Measurements from ENCODE around the gene TUBE1. TPM values are rescaled to one million over a fixed set of nuclear protein-coding genes. Genes with fewer than 3 reads are reported as not detected.

Gene TUBE1
- total and polyA plus RNA-seq, 2 experiments from 2014 or later = 41.5 to 42.7 TPM

DNA sequence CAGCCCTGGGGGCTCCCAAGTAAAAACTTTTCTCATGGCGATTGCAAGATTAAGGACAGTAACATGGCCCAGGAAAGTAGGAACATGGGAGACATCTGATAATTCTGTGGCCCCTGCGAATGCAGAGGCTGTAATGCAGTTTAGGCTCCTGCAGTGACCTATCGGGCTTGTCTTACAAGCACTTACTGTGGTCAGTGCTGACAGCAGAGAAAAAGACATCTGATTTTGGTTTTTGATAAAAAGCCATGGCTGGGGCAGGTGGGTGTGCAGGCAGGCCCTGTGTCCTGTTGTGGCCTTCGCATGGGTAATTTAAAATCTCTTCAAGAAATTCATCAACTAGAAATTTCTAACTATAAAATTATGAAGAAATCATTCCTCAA is 52.7 kb downstream of the TUBE1 start:
- Histone ChIP-seq H3K4me2 (ENCODE audit: unreplicated experiment) (no peak overlapping the region), H3K9ac (no peak overlapping the region), H3K4me3 (no peak overlapping the region), H3K9me2 (ENCODE audit: insufficient read depth) (no peaks in the 10 kb centered on the region), H2AFZ (no peak overlapping the region), H3K79me2 (ENCODE audit: insufficient read depth) (no peaks in the 10 kb centered on the region), H3K9me3 (ENCODE audit: low read depth) (no peaks in the 10 kb centered on the region), H3K27ac (peak overlapping the region; percentile 99), H3K4me1 (ENCODE audit: insufficient read depth) (peaks cover 52% of the 10 kb centered on the region), H3K27me3 (replicated peaks; ENCODE audit: insufficient read depth) (no peaks in the 10 kb centered on the region; the same call in 1 of the 2 replicates), H4K20me1 (ENCODE audit: insufficient read depth) (no peaks in the 10 kb centered on the region), H3K36me3 (ENCODE audit: low read depth) (no peaks in the 10 kb centered on the region), H3F3A (ENCODE audit: insufficient read depth) (peaks cover 45% of the 10 kb centered on the region)
- in situ Hi-C loops (cut with MboI) = no loop called here
- TF ChIP-seq EZH2phosphoT487 (IDR thresholded peaks at IDR 0.05; ENCODE audit: insufficient read depth, low read depth) (no peak), EZH2 (IDR thresholded peaks at IDR 0.05; ENCODE audit: insufficient read depth, poor library complexity, severe bottlenecking) (no peak)
- 93 to 98% methylated on average over 4 of the region's 4 CpGs for WGBS, 2 experiments (ENCODE audit: low coverage in 1 of 2, low lambda C conversion rate in 2 of 2, missing lambda C conversion rate in 2 of 2)
- DNase-seq = no peak

DNA sequence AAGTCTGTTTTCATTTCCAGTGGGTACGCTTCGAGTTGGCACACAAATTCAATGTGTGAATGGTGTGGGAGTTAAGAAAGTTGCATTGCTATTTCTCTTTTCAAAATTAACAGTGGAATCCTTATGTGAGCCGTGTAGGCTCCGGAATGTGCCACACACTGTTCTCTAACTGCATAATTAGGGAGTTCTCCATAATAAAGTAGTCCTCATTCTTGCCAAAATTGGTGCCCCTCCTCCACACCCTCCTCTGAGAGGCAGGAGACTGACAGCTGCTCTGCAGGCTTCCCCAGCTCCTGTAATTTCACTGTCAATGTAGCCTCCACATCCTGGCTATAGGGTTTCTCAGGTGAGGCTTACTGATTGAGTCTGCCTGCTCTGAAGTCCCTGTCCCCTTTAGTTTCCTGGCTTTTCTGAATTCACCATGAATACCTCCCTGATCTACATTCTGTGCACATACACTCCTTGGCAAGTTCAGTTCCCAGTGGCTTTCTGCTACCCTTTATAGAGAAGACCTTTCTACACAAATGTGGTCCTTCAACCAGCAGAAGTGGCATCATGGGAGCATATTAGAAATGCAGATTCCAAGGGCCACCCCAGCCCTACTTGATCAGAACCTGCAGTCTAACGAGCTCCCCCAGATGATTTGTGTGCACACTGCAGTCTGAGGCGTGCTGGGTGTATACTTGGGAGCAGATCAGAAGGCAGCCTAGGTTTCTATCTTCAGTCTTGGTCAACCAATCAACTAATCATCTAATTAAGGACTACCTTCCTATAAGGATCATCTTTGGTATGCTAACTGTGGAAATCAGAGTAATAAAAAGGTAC is 53.3 kb downstream of the TUBE1 start:
- in situ Hi-C loops (cut with MboI) = no loop called here
- TF ChIP-seq EZH2phosphoT487 (IDR thresholded peaks at IDR 0.05; ENCODE audit: insufficient read depth, low read depth) = no peak
- TF ChIP-seq EZH2 (IDR thresholded peaks at IDR 0.05; ENCODE audit: insufficient read depth, poor library complexity, severe bottlenecking) = no peak
- H3K9me2 ChIP-seq (ENCODE audit: insufficient read depth) = no peaks in the 10 kb centered on the region
- H3K4me3 ChIP-seq = no peak overlapping the region
- DNase-seq = no peak
- H3K27me3 ChIP-seq (replicated peaks; ENCODE audit: insufficient read depth) = no peaks in the 10 kb centered on the region; the same call in 1 of the 2 replicates
- H3K27ac ChIP-seq = no peak overlapping the region
- WGBS, 2 experiments (ENCODE audit: low coverage in 1 of 2, low lambda C conversion rate in 2 of 2, missing lambda C conversion rate in 2 of 2) = 76 to 77% methylated on average over 6 of the region's 6 CpGs
- no peaks in the 10 kb centered on the region for H4K20me1 ChIP-seq (ENCODE audit: insufficient read depth)
- peaks cover 39% of the 10 kb centered on the region for H3F3A ChIP-seq (ENCODE audit: insufficient read depth)
- H2AFZ ChIP-seq = no peak overlapping the region
- H3K4me1 ChIP-seq (ENCODE audit: insufficient read depth) = peaks cover 46% of the 10 kb centered on the region
- no peaks in the 10 kb centered on the region for H3K9me3 ChIP-seq (ENCODE audit: low read depth)
- no peak overlapping the region for H3K4me2 ChIP-seq (ENCODE audit: unreplicated experiment)
- H3K9ac ChIP-seq = no peak overlapping the region
- no peaks in the 10 kb centered on the region for H3K36me3 ChIP-seq (ENCODE audit: low read depth)
- H3K79me2 ChIP-seq (ENCODE audit: insufficient read depth) = no peaks in the 10 kb centered on the region

DNA sequence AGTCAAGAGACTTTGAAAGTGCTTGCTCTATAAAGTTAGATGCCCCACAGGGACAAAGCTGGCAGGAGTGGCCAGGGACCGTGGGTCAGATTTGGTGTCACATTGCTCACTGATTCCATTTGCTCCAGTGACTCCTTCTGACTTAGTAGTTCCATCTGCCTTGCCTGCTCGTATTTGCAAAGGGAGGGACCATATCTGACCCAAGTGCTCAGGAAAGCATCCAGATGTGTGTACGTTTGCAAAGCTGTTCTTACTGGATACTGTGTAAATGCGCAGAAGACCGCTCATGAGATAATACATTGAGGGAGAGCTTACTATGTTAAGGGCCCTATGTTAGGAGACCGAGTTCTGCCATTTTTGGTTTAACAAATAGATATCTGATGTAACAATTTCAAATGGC is 54.6 kb downstream of the TUBE1 start:
- no peaks in the 10 kb centered on the region for H3K9me3 ChIP-seq (ENCODE audit: low read depth)

DNA sequence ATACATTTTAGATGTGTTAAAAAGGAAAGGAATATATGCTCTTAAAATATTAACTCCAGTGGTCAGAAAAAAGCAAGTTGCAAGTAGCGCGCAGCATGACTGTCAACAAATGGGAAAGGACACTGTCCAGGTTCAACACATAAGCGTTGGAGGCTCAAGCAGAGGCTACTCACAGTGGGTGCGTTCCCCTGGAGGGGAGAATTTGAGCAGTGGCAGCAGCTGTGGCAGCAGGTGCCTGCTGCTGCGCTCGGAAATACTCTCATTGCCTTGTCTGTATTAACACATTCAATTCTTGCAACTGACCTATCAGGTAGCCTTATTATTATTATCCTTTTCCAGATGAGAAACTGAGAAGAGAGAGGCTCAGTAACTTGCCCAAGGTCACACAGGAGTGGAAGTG is 55.3 kb downstream of the TUBE1 start:
- no peaks in the 10 kb centered on the region; the same call in 1 of the 2 replicates for H3K27me3 ChIP-seq (replicated peaks; ENCODE audit: insufficient read depth)
- in situ Hi-C loops (cut with MboI) = no loop called here
- TF ChIP-seq EZH2 (IDR thresholded peaks at IDR 0.05; ENCODE audit: insufficient read depth, poor library complexity, severe bottlenecking) (no peak), EZH2phosphoT487 (IDR thresholded peaks at IDR 0.05; ENCODE audit: insufficient read depth, low read depth) (no peak)
- H3K4me1 ChIP-seq (ENCODE audit: insufficient read depth) = peaks cover 29% of the 10 kb centered on the region
- no peak overlapping the region for H2AFZ ChIP-seq
- H3K9me3 ChIP-seq (ENCODE audit: low read depth) = no peaks in the 10 kb centered on the region
- peaks cover 26% of the 10 kb centered on the region for H3F3A ChIP-seq (ENCODE audit: insufficient read depth)
- DNase-seq = no peak
- no peaks in the 10 kb centered on the region for H3K36me3 ChIP-seq (ENCODE audit: low read depth)
- no peak overlapping the region for H3K4me3 ChIP-seq
- no peak overlapping the region for H3K9ac ChIP-seq
- no peak overlapping the region for H3K4me2 ChIP-seq (ENCODE audit: unreplicated experiment)
- no peaks in the 10 kb centered on the region for H4K20me1 ChIP-seq (ENCODE audit: insufficient read depth)
- H3K27ac ChIP-seq = no peak overlapping the region
- no peaks in the 10 kb centered on the region for H3K79me2 ChIP-seq (ENCODE audit: insufficient read depth)
- WGBS, 2 experiments (ENCODE audit: low coverage in 1 of 2, low lambda C conversion rate in 2 of 2, missing lambda C conversion rate in 2 of 2) = 94 to 98% methylated on average over 6 of the region's 6 CpGs
- H3K9me2 ChIP-seq (ENCODE audit: insufficient read depth) = no peaks in the 10 kb centered on the region

More for the DNA sequence above, 54.6 kb downstream of the TUBE1 start:
- no peaks in the 10 kb centered on the region for H3K79me2 ChIP-seq (ENCODE audit: insufficient read depth)
- no peak overlapping the region for H3K9ac ChIP-seq
- H3K4me3 ChIP-seq = no peak overlapping the region
- peaks cover 36% of the 10 kb centered on the region for H3K4me1 ChIP-seq (ENCODE audit: insufficient read depth)
- H3K27ac ChIP-seq = no peak overlapping the region
- H3K36me3 ChIP-seq (ENCODE audit: low read depth) = no peaks in the 10 kb centered on the region
- WGBS, 2 experiments (ENCODE audit: low coverage in 1 of 2, low lambda C conversion rate in 2 of 2, missing lambda C conversion rate in 2 of 2) = 80 to 89% methylated on average over 6 of the region's 6 CpGs
- H3K27me3 ChIP-seq (replicated peaks; ENCODE audit: insufficient read depth) = no peaks in the 10 kb centered on the region; the same call in 1 of the 2 replicates
- H3F3A ChIP-seq (ENCODE audit: insufficient read depth) = peaks cover 34% of the 10 kb centered on the region
- no peak for DNase-seq
- H4K20me1 ChIP-seq (ENCODE audit: insufficient read depth) = no peaks in the 10 kb centered on the region
- H2AFZ ChIP-seq = no peak overlapping the region
- no peaks in the 10 kb centered on the region for H3K9me2 ChIP-seq (ENCODE audit: insufficient read depth)
- TF ChIP-seq EZH2phosphoT487 (IDR thresholded peaks at IDR 0.05; ENCODE audit: insufficient read depth, low read depth) = no peak
- TF ChIP-seq EZH2 (IDR thresholded peaks at IDR 0.05; ENCODE audit: insufficient read depth, poor library complexity, severe bottlenecking) = no peak
- H3K4me2 ChIP-seq (ENCODE audit: unreplicated experiment) = no peak overlapping the region
- in situ Hi-C loops (cut with MboI) = no loop called here
